Measurements from ENCODE around the gene DCDC2B.

The DCDC2B gene

DNA sequence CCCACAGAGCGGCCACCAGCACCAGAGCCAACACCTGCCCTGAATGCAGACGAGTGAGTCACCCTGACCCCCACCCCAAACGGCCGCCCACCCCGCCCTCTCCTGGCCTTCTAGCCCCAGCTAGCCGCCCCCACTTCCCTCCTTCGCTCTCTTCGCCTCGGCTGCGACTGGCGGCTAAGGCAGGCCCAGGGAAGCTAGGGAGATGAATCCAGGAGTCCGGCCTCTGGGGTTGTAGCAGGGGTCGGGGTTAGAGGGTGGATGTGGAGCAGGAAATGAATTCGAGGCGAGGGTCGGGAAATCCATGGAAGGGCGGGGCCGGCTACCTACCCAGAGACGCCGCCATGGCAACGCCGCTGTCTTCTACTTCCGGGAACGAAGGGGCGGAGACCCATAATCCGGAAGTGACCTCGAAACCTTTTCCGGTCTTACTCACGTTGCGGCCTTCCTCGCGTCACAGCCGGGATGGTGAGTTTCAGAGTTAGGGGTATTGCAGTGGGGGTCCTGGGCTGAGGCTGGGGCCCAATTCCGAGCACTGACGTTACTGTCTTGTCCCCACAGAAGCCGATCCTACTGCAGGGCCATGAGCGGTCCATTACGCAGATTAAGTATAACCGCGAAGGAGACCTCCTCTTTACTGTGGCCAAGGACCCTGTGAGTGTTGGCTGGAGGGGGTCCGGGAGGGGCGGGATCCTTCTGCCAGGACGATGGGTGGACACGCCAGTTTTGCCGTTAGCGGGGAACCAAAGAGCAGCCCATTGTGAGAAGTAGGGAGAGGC is 13.3 kb downstream of the DCDC2B start, which contains the start of the genes EIF3I and TMEM234:
Gene EIF3I (plus strand): TSS at position 428 of the 776 bp plus-strand sequence. CDS start 35 bp downstream, at position 463.
Gene TMEM234 (minus strand): TSS at position 374 of the 776 bp plus-strand sequence. CDS start 31 bp downstream, at position 343.
- TF ChIP-seq, protein P1, sequence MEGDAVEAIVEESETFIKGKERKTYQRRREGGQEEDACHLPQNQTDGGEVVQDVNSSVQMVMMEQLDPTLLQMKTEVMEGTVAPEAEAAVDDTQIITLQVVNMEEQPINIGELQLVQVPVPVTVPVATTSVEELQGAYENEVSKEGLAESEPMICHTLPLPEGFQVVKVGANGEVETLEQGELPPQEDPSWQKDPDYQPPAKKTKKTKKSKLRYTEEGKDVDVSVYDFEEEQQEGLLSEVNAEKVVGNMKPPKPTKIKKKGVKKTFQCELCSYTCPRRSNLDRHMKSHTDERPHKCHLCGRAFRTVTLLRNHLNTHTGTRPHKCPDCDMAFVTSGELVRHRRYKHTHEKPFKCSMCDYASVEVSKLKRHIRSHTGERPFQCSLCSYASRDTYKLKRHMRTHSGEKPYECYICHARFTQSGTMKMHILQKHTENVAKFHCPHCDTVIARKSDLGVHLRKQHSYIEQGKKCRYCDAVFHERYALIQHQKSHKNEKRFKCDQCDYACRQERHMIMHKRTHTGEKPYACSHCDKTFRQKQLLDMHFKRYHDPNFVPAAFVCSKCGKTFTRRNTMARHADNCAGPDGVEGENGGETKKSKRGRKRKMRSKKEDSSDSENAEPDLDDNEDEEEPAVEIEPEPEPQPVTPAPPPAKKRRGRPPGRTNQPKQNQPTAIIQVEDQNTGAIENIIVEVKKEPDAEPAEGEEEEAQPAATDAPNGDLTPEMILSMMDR (IDR thresholded peaks at IDR 0.05; ENCODE audit: borderline replicate concordance, control extremely low read depth, extremely low read depth, insufficient read depth, missing control alignments): no peak
- DNase-seq (ENCODE audit: low spot score): peak; percentile 97
- in situ Hi-C loops (cut with MboI; ENCODE audit: low sequenced_read_pairs, unreplicated experiment): no loop called here

DNA sequence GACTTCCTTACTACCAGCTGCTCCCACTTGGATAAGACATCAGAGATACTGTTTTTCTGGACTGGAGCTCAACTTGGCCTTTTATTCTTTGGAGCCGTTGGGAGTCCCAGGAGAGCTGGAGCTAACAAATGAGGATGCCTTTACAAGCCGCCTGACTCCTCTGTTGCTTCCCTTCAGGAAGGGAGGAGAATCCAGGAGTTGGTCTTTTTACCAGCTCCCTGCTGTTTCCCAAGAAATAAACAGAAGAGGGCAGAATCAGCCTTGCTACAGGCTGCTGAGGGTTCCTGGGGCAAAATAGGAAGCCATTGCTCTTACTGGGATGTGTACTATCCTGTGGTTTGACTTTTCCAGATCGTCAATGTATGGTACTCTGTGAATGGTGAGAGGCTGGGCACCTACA is 14.8 kb downstream of the DCDC2B start:
- DNase-seq (ENCODE audit: low spot score): no peak
- TF ChIP-seq, protein P1 (IDR thresholded peaks at IDR 0.05; ENCODE audit: borderline replicate concordance, control extremely low read depth, extremely low read depth, insufficient read depth, missing control alignments): no peak
- in situ Hi-C loops (cut with MboI; ENCODE audit: low sequenced_read_pairs, unreplicated experiment): no loop called here

DNA sequence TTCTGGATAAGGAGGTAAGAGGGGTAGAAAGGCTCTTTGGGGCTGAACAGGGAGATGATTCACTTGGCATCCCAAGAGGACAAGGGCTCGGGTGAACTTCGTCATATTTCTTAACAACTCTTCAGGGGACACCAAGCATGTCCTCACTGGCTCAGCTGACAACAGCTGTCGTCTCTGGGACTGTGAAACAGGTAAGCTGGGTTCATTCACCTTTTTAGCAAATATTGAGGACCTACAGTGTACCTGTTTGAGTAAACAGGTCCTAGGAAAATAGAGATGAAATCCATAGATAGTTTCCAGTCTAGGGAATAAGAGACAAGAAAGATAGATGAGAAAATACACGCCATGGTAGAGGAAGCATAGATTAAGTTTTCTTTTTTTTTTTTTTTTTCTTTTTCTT is 15.4 kb downstream of the DCDC2B start:
- DNase-seq (ENCODE audit: low spot score): no peak
- TF ChIP-seq, protein P1 (IDR thresholded peaks at IDR 0.05; ENCODE audit: borderline replicate concordance, control extremely low read depth, extremely low read depth, insufficient read depth, missing control alignments): no peak
- in situ Hi-C loops (cut with MboI; ENCODE audit: low sequenced_read_pairs, unreplicated experiment): no loop called here

DNA sequence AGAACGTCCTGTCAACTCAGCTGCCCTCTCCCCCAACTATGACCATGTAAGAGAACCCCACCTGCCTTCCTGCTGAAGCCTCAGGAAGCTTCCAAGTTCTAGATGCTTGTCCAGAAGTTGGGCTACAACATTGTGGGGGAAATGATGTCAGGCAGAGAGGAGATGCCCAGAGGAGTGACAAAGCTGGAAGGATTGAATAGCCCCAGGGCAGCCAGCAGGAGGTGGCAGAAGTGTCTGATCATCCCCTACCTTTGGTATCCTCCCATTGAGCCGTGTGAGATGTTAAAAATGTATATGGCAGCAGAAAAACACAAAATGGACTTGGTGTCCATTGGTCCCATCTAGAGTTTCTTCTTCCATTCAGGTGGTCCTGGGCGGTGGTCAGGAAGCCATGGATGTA is 19.9 kb downstream of the DCDC2B start:
- TF ChIP-seq, protein P1 (IDR thresholded peaks at IDR 0.05; ENCODE audit: borderline replicate concordance, control extremely low read depth, extremely low read depth, insufficient read depth, missing control alignments): no peak
- no peak for DNase-seq (ENCODE audit: low spot score)

DNA sequence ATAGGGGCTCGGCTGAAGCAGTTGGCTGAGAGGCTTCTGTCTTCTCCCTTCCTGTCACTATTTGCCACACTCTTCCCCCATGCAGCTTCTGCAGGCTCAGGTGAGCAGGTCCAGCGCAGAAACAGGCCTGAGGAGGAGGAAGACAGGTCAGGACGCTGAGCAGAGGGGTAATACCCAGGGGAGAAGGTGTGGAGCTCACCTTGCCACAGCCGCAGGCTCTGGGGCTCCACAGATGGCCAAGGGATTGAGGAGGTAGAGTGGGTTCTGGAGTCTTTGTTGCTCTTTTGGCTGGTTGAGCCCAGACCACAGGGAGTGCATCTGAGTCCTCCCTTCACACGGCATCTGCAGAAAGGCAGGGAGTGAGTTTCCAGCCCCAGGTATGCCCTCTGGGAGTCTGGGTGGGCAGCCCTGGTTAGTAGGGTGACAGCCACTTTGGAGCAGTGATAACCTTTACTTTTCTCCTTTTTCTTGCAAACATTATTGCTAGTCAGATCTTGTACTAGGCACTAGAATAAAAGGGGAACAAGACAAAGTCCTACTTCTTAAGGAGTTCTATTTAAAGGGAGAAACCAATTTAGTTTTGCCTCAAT is 23.0 kb downstream of the DCDC2B start:
- in situ Hi-C loops (cut with MboI; ENCODE audit: low sequenced_read_pairs, unreplicated experiment): no loop called here

More for the DNA sequence above, 19.9 kb downstream of the DCDC2B start:
- in situ Hi-C loops (cut with MboI; ENCODE audit: low sequenced_read_pairs, unreplicated experiment): no loop called here

DNA sequence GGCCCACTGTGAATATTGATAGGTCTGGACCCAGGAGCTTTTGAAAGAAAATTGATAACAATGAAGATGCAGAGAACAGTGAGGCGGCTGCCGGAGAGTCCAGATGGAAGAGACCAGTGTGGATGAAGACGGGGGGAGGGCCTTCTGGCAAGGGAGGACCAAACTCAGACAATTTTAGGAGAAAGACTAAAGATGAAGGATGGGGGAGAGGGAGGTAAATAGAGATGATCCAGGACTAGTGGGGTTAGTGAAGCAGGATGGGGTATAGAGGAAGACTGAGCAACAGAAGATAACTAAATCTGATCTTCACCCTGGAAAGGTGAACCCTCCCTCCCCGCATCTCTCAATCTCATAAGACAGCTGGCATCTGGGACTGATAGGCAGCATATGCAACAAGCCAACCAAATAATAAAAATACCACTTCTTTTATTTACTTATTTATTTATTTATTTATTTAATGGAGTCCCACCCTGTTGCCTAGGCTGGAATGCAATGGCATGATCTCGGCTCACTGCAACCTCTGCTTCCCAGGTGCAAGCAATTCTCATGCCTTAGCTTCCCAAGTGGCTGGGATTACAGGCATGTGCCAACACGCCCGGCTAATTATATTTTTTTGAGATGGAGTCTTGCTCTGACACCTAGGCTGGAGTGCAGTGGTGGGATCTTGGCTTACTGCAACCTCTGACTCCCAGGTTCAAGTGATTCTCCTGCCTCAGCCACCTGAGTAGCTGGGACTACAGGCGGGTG is 23.8 kb downstream of the DCDC2B start:
- no peak for DNase-seq (ENCODE audit: low spot score)
- TF ChIP-seq, protein P1 (IDR thresholded peaks at IDR 0.05; ENCODE audit: borderline replicate concordance, control extremely low read depth, extremely low read depth, insufficient read depth, missing control alignments): no peak
- in situ Hi-C loops (cut with MboI; ENCODE audit: low sequenced_read_pairs, unreplicated experiment): no loop called here

More for the DNA sequence above, 23.0 kb downstream of the DCDC2B start:
- TF ChIP-seq, protein P1 (IDR thresholded peaks at IDR 0.05; ENCODE audit: borderline replicate concordance, control extremely low read depth, extremely low read depth, insufficient read depth, missing control alignments): no peak
- no peak for DNase-seq (ENCODE audit: low spot score)
